H9 (cell line): ENCODE data around the gene PCDHGA3. TPM values are rescaled to one million over a fixed set of nuclear protein-coding genes. Genes with fewer than 3 reads are reported as not detected.

Source experiments
- DNase-seq: peaks from one replicate; pipeline ENCODE4 v3.0.0-alpha.2; 2017
- H2AFZ ChIP-seq: one replicate; pipeline ENCODE4 v1.6.1; 2013; ENCODE audit warnings: mild to moderate bottlenecking, low read length, control low read depth, moderate library complexity
- H2AK5ac ChIP-seq: 2 replicates; pipeline ENCODE4 v1.6.1; 2013; ENCODE audit warnings: low read length, control low read depth, mixed read lengths; ENCODE audit not compliant: insufficient read length
- H2BK120ac ChIP-seq: one replicate; pipeline ENCODE4 v1.6.1; 2013; ENCODE audit warnings: low read depth, mild to moderate bottlenecking, low read length, control low read depth, inconsistent platforms; ENCODE audit not compliant: poor library complexity, severe bottlenecking
- H2BK12ac ChIP-seq: 2 replicates; pipeline ENCODE4 v1.6.1; 2013; ENCODE audit warnings: low read length, control low read depth, mixed read lengths, low read depth; ENCODE audit not compliant: insufficient read length
- H2BK15ac ChIP-seq: 2 replicates; pipeline ENCODE4 v1.6.1; 2013; ENCODE audit warnings: low read depth, low read length, control low read depth
- H2BK20ac ChIP-seq: one replicate; pipeline ENCODE4 v1.6.1; 2013; ENCODE audit warnings: low read depth, mild to moderate bottlenecking, low read length, control low read depth, inconsistent platforms; ENCODE audit not compliant: poor library complexity, severe bottlenecking
- H2BK5ac ChIP-seq: 2 replicates; pipeline ENCODE4 v1.6.1; 2013; ENCODE audit warnings: low read length, control low read depth, mixed read lengths; ENCODE audit not compliant: insufficient read length
- H3K14ac ChIP-seq: 2 replicates; pipeline ENCODE4 v1.6.1; 2013; ENCODE audit warnings: low read length, control low read depth; ENCODE audit not compliant: insufficient read depth
- H3K18ac ChIP-seq: 2 replicates; pipeline ENCODE4 v1.6.1; 2013; ENCODE audit warnings: low read depth, mild to moderate bottlenecking, mixed read lengths, low read length, control low read depth; ENCODE audit not compliant: insufficient read length
- H3K23ac ChIP-seq: 2 replicates; pipeline ENCODE4 v1.6.1; 2013; ENCODE audit warnings: low read length, control low read depth, mixed read lengths, low read depth; ENCODE audit not compliant: insufficient read length
- H3K23me2 ChIP-seq: 2 replicates; pipeline ENCODE4 v1.6.1; 2013; ENCODE audit warnings: low read depth, mild to moderate bottlenecking, mixed read lengths, low read length, control low read depth; ENCODE audit not compliant: insufficient read length, poor library complexity, severe bottlenecking
- H3K27ac ChIP-seq: 2 replicates; pipeline ENCODE4 v1.5.1; 2013; ENCODE audit warnings: low read length, control low read depth, mixed read lengths, low read depth; ENCODE audit not compliant: insufficient read length
- H3K27me3 ChIP-seq: 2 replicates; pipeline ENCODE4 v1.6.1; 2013; ENCODE audit warnings: low read length, control low read depth, inconsistent platforms; ENCODE audit not compliant: insufficient read depth
- H3K4ac ChIP-seq: 2 replicates; pipeline ENCODE4 v1.6.1; 2013; ENCODE audit warnings: low read depth, mild to moderate bottlenecking, control low read depth, inconsistent platforms, low read length, moderate library complexity
- H3K4me1 ChIP-seq: 2 replicates; pipeline ENCODE4 v1.6.1; 2013; ENCODE audit warnings: low read length, control low read depth, inconsistent platforms; ENCODE audit not compliant: insufficient read depth
- H3K4me2 ChIP-seq: 2 replicates; pipeline ENCODE4 v1.6.1; 2013; ENCODE audit warnings: low read length, control low read depth, mixed read lengths; ENCODE audit not compliant: insufficient read length, insufficient read depth
- H3K56ac ChIP-seq: 2 replicates; pipeline ENCODE4 v1.6.1; 2013; ENCODE audit warnings: low read depth, mild to moderate bottlenecking, mixed read lengths, low read length, control low read depth; ENCODE audit not compliant: insufficient read length
- H3K79me1 ChIP-seq: 2 replicates; pipeline ENCODE4 v1.6.1; 2013; ENCODE audit warnings: low read depth, mild to moderate bottlenecking, moderate library complexity, low read length, control low read depth, inconsistent platforms; ENCODE audit not compliant: insufficient read depth, poor library complexity, severe bottlenecking
- H3K79me2 ChIP-seq: 2 replicates; pipeline ENCODE4 v1.6.1; 2013; ENCODE audit warnings: low read length, control low read depth, inconsistent platforms; ENCODE audit not compliant: insufficient read depth
- H3K9ac ChIP-seq: 2 replicates; pipeline ENCODE4 v1.6.1; 2013; ENCODE audit warnings: low read length, control low read depth, mixed read lengths; ENCODE audit not compliant: insufficient read length; ENCODE audit errors: extremely low read depth
- H3K9me3 ChIP-seq: one replicate; pipeline ENCODE4 v1.6.1; 2013; ENCODE audit warnings: low read depth, low read length, inconsistent platforms; ENCODE audit not compliant: control insufficient read depth
- H3T11ph ChIP-seq: one replicate; pipeline ENCODE4 v1.6.1; 2013; ENCODE audit warnings: mild to moderate bottlenecking, low read length, control low read depth, inconsistent platforms
- H4K20me1 ChIP-seq: one replicate; pipeline ENCODE4 v1.6.1; 2013; ENCODE audit not compliant: control insufficient read depth, insufficient read length, insufficient read depth
- H4K5ac ChIP-seq: 2 replicates; pipeline ENCODE4 v1.6.1; 2013; ENCODE audit warnings: low read depth, mild to moderate bottlenecking, mixed read lengths, low read length, control low read depth; ENCODE audit not compliant: insufficient read length
- H4K8ac ChIP-seq: replicated peaks from 2 replicates; pipeline ENCODE4 v1.6.1; 2013; ENCODE audit warnings: low read length, control low read depth, mixed read lengths, low read depth; ENCODE audit not compliant: insufficient read length
- H4K91ac ChIP-seq: 2 replicates; pipeline ENCODE4 v1.6.1; 2013; ENCODE audit warnings: low read depth, mild to moderate bottlenecking, moderate library complexity, mixed read lengths, low read length, control low read depth; ENCODE audit not compliant: insufficient read length
- H3K27ac Mint-ChIP-seq, 3 experiments: 2 replicates in 2 of 3; 3 replicates in 1 of 3; pipeline ENCODE4 v1.8.0; 2020 to 2021; ENCODE audit warnings: mixed read lengths in 3 of 3, mild to moderate bottlenecking in 1 of 3, moderate library complexity in 1 of 3
- H3K27me3 Mint-ChIP-seq: 2 replicates; pipeline ENCODE4 v1.8.0; 2021; ENCODE audit warnings: low read depth, mild to moderate bottlenecking, moderate library complexity, mixed read lengths
- H3K36me3 Mint-ChIP-seq, 3 experiments: 2 replicates in 2 of 3; 3 replicates in 1 of 3; pipeline ENCODE4 v1.8.0; 2020 to 2021; ENCODE audit warnings: low read depth in 3 of 3, mixed read lengths in 3 of 3; ENCODE audit not compliant: insufficient read depth in 1 of 3
- H3K4me1 Mint-ChIP-seq, 2 experiments: 2 replicates each; pipeline ENCODE4 v1.8.0; 2020; ENCODE audit warnings: mixed read lengths in 2 of 2
- H3K4me3 Mint-ChIP-seq, 2 experiments: 2 replicates in 1 of 2; 3 replicates in 1 of 2; pipeline ENCODE4 v1.8.0; 2020 to 2021; ENCODE audit warnings: mild to moderate bottlenecking in 2 of 2, mixed read lengths in 2 of 2, moderate library complexity in 1 of 2
- H3K9me3 Mint-ChIP-seq, 2 experiments: 2 replicates in 1 of 2; 3 replicates in 1 of 2; pipeline ENCODE4 v1.8.0; 2020; ENCODE audit warnings: mild to moderate bottlenecking in 2 of 2, mixed read lengths in 2 of 2, moderate library complexity in 1 of 2
- CTCF ChIP-seq: fragments of 200-600 bp; sonication (generic); conservative IDR thresholded peaks from 3 replicates; pipeline ENCODE4 v1.8.0; 2021; ENCODE audit warnings: antibody characterized with exemption, mild to moderate bottlenecking
- WGBS: extraction: QIAGEN DNeasy Blood & Tissue Kit; methylation state at CpG from one replicate; pipeline ENCODE4 v1.1.7; 2013; ENCODE audit warnings: missing lambda C conversion rate, low lambda C conversion rate, mixed read lengths; ENCODE audit not compliant: insufficient read length; ENCODE audit errors: extremely low coverage; 5-methylcytosine and 5-hydroxymethylcytosine counted together
- total RNA-seq: library from RNA; stranded (reverse); gene quantifications from 2 replicates; pipeline ENCODE4 v1.2.1, GENCODE V29; 2021

Gene PCDHGA3
- total RNA-seq, 1 experiment from 2014 or later: 0.94 TPM

GRCh38 chr5:141351591-141351990 is 8.0 kb downstream of the PCDHGA3 start:
- no peak overlapping the region for H3K9ac ChIP-seq
- Mint-ChIP-seq H3K9me3 (peaks cover 57 to 62% of the 10 kb centered on the region in 2 experiments), H3K27ac (no peak overlapping the region), H3K36me3 (peaks cover 16 to 64% (median 43%) of the 10 kb centered on the region in 3 experiments), H3K4me3 (no peak overlapping the region), H3K4me1 (peaks cover 6% of the 10 kb centered on the region in 2 experiments), H3K27me3 (peaks cover 2% of the 10 kb centered on the region)
- H2BK120ac ChIP-seq: no peak overlapping the region
- no peaks in the 10 kb centered on the region for H3K27me3 ChIP-seq
- no peak overlapping the region for H2BK12ac ChIP-seq
- H3K4ac ChIP-seq: no peak overlapping the region
- H2BK15ac ChIP-seq: no peak overlapping the region
- no peak overlapping the region for H3K23ac ChIP-seq
- no peak overlapping the region for H3K4me2 ChIP-seq
- H2BK20ac ChIP-seq: no peak overlapping the region
- H4K20me1 ChIP-seq: no peaks in the 10 kb centered on the region
- no peaks in the 10 kb centered on the region for H3K79me1 ChIP-seq
- no peak overlapping the region for H3K14ac ChIP-seq
- no peak overlapping the region for H3K18ac ChIP-seq
- H3K56ac ChIP-seq: no peak overlapping the region
- TF ChIP-seq CTCF: no peak
- DNase-seq: no peak
- peaks cover 4% of the 10 kb centered on the region for H3K23me2 ChIP-seq
- peaks cover 30% of the 10 kb centered on the region for H3K9me3 ChIP-seq
- H2AK5ac ChIP-seq: no peak overlapping the region
- WGBS: no CpG with 5 or more reads among the region's 36 CpGs
- H3K79me2 ChIP-seq: no peaks in the 10 kb centered on the region
- H3K4me1 ChIP-seq: no peaks in the 10 kb centered on the region
- no peak overlapping the region for H3T11ph ChIP-seq
- H4K8ac ChIP-seq: no peak overlapping the region
- no peak overlapping the region for H3K27ac ChIP-seq
- H2AFZ ChIP-seq: no peak overlapping the region
- H4K91ac ChIP-seq: no peak overlapping the region
- no peak overlapping the region for H2BK5ac ChIP-seq
- no peak overlapping the region for H4K5ac ChIP-seq
